ENCODE measurements around the gene PCNX4.

The PCNX4 gene

GRCh38 chr14:60212503-60213371 lies 121.0 kb downstream of the PCNX4 start:
- DNase-seq = no peak

- no peak for DNase-seq
Observed at GRCh38 chr14:60214003-60214402, 122.3 kb downstream of the PCNX4 start.

DNA sequence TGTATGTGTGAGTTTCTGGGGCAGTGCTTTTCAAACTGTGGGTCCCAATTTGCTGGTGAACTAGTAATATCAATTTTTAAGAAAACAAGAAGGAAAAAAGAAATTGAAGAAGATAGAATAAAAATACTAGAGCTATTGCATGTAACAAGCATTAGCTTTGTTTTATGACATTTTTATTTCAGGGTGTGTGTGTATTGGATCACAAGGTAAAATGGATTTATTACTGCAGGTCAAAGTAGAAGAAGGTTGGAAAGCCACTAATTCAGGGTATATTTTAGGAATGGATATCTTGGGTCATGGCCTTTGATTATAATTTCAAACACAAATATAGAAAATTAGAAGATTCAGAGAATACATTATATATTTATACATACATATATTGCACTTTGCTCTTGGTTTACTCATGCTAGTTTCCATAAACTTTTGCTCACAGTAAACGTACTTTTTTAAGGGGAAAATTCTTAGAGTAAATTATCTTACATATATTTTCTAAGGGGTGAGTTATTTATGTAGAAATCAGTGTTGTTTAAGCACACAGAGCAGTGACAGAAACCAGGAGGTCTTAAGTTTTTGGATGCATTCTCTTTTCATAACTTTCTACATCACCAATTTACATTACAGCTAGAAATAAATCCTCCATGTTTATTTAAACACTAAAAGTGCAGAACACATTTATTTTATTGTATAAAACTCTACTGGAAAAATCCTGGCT lies 122.8 kb downstream of the PCNX4 start:
- no peak for DNase-seq

GRCh38 chr14:60215127-60215444 lies 123.4 kb downstream of the PCNX4 start:
- DNase-seq = no peak

DNA sequence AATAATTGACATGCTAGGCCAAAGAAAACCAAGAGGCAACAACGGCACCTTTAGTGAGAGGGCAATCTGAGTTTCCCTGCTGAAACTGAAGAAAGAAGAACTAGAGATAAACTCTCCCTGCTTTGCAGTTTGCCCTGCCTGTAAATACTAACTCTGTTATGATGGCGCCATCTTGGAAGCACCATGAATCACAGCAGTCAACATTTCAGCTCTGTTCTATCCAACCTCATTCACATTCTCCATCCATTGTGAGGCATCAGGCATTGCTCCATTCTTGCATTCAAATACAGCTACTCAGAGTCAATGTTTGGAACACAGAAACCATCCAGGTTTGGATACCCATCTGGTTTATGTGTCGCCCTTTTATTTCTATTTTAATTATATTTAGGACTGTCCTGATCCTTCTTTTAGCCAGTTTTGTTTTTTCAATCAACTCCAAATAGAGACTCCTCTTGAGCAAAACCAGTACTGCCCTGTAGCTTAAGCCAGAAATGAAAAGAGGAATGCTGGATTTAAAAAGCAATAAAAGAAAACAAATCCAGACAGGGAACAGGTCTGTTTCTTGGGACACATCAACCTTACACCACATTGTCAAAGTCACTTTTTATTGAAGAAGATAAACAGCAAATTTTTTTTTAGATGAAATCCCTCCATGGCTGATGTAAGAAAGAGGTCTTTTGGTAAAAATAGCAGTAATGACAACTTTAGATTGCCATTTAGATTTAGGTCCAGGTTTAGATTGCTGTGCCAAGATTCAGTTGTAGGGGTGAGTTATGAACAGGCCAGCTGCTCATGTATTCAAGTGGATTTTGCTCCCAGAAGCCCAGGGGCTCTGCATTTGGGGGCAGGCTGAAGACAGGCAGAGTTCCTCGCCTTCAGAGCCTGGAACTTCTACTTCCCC lies 124.0 kb downstream of the PCNX4 start:
- DNase-seq = no peak

- no peak for DNase-seq
Observed at GRCh38 chr14:60217713-60218112, 126.0 kb downstream of the PCNX4 start.

Data from NCI-H187 (cell line).